Measurements from ENCODE around the gene ZBTB16.

ZBTB16 gene

GRCh38 chr11:114190630-114191029, 131.1 kb downstream of the ZBTB16 start:
- H3K4me3 ChIP-seq (ENCODE audit: low read length), result no peak overlapping the region
- TF ChIP-seq ZNF274 (IDR thresholded peaks at IDR 0.05; ENCODE audit: low read depth, low read length), result no peak

- H3K4me3 ChIP-seq (ENCODE audit: low read length), result no peak overlapping the region
- TF ChIP-seq ZNF274 (IDR thresholded peaks at IDR 0.05; ENCODE audit: low read depth, low read length), result no peak
Observed at GRCh38 chr11:114191893-114192292, 132.4 kb downstream of the ZBTB16 start.

GRCh38 chr11:114192841-114193389, 133.4 kb downstream of the ZBTB16 start:
- TF ChIP-seq ZNF274 (IDR thresholded peaks at IDR 0.05; ENCODE audit: low read depth, low read length), result no peak
- H3K4me3 ChIP-seq (ENCODE audit: low read length), result no peak overlapping the region

GRCh38 chr11:114193730-114194679, 134.5 kb downstream of the ZBTB16 start:
- no peak overlapping the region for H3K4me3 ChIP-seq (ENCODE audit: low read length)
- no peak for TF ChIP-seq ZNF274 (IDR thresholded peaks at IDR 0.05; ENCODE audit: low read depth, low read length)

- TF ChIP-seq ZNF274 (IDR thresholded peaks at IDR 0.05; ENCODE audit: low read depth, low read length), result no peak
- H3K4me3 ChIP-seq (ENCODE audit: low read length), result no peak overlapping the region
Observed at GRCh38 chr11:114194702-114195101, 135.2 kb downstream of the ZBTB16 start.

- no peak for TF ChIP-seq ZNF274 (IDR thresholded peaks at IDR 0.05; ENCODE audit: low read depth, low read length)
Observed at GRCh38 chr11:114195151-114195550, 135.6 kb downstream of the ZBTB16 start.

GRCh38 chr11:114195981-114196731, 136.6 kb downstream of the ZBTB16 start:
- TF ChIP-seq ZNF274 (IDR thresholded peaks at IDR 0.05; ENCODE audit: low read depth, low read length), result no peak
- no peak overlapping the region for H3K4me3 ChIP-seq (ENCODE audit: low read length)

More at GRCh38 chr11:114195151-114195550, 135.6 kb downstream of the ZBTB16 start:
- H3K4me3 ChIP-seq (ENCODE audit: low read length), result no peak overlapping the region

- TF ChIP-seq ZNF274 (IDR thresholded peaks at IDR 0.05; ENCODE audit: low read depth, low read length), result no peak
- H3K4me3 ChIP-seq (ENCODE audit: low read length), result no peak overlapping the region
Observed at GRCh38 chr11:114196997-114197703, 137.6 kb downstream of the ZBTB16 start.

GRCh38 chr11:114197799-114198500, 138.4 kb downstream of the ZBTB16 start:
- no peak for TF ChIP-seq ZNF274 (IDR thresholded peaks at IDR 0.05; ENCODE audit: low read depth, low read length)
- no peak overlapping the region for H3K4me3 ChIP-seq (ENCODE audit: low read length)

- no peak for TF ChIP-seq ZNF274 (IDR thresholded peaks at IDR 0.05; ENCODE audit: low read depth, low read length)
- no peak overlapping the region for H3K4me3 ChIP-seq (ENCODE audit: low read length)
Observed at GRCh38 chr11:114199051-114199450, 139.5 kb downstream of the ZBTB16 start.

- no peak overlapping the region for H3K4me3 ChIP-seq (ENCODE audit: low read length)
- no peak for TF ChIP-seq ZNF274 (IDR thresholded peaks at IDR 0.05; ENCODE audit: low read depth, low read length)
Observed at GRCh38 chr11:114200351-114201133, 141.0 kb downstream of the ZBTB16 start.

- TF ChIP-seq ZNF274 (IDR thresholded peaks at IDR 0.05; ENCODE audit: low read depth, low read length), result no peak
- no peak overlapping the region for H3K4me3 ChIP-seq (ENCODE audit: low read length)
Observed at GRCh38 chr11:114201219-114201618, 141.7 kb downstream of the ZBTB16 start.

Data from GM08714 (cell line).